K562 (cell line): ENCODE measurements around the gene HIP1R. TPM values are rescaled to one million over a fixed set of nuclear protein-coding genes. Genes with fewer than 3 reads are reported as not detected.
A peak's percentile ranks its signal among the peaks of the same experiment; 100 is the strongest.

Source experiments
- CEBPG ChIP-seq, 3 experiments: fragments of 200-800 bp in 1 of 3; sonication (Bioruptor generic) in 1 of 3; sonication (generic) in 1 of 3; formaldehyde crosslinking in 1 of 3; IDR thresholded peaks in 2 of 3; conservative IDR thresholded peaks in 1 of 3; 2 replicates each; pipeline versions ENCODE4 v1.6.1 to v1.8.0; 2016 to 2022; ENCODE audit warnings: missing compliant biosample characterization in 2 of 3, missing genetic modification characterization in 2 of 3, mild to moderate bottlenecking in 1 of 3, missing genetic modification reagents in 1 of 3
- EGR1 ChIP-seq: fragments of 450-650 bp; conservative IDR thresholded peaks from 2 replicates; pipeline ENCODE4 v1.6.1; 2017; ENCODE audit warnings: mild to moderate bottlenecking
- ELF4 ChIP-seq: fragments of 450-650 bp; formaldehyde crosslinking; IDR thresholded peaks from 2 replicates; pipeline ENCODE4 v1.4.0; 2022; ENCODE audit warnings: missing genetic modification characterization
- EP300 ChIP-seq: IDR thresholded peaks from 2 replicates; pipeline ENCODE4 v1.6.1; 2012; ENCODE audit warnings: low read length, improper control_type of control experiment
- ETV5 ChIP-seq: sonication (generic); formaldehyde crosslinking; IDR thresholded peaks from 2 replicates; pipeline ENCODE4 v1.4.0; 2020; ENCODE audit warnings: low read depth, mild to moderate bottlenecking, missing genetic modification reagents
- EZH2 ChIP-seq: IDR thresholded peaks from 2 replicates; pipeline ENCODE4 v1.6.1; 2012; ENCODE audit warnings: low read depth, mild to moderate bottlenecking, inconsistent platforms, low read length, borderline replicate concordance
- FOXJ3 ChIP-seq: sonication (generic); formaldehyde crosslinking; IDR thresholded peaks from 2 replicates; pipeline ENCODE4 v1.4.0; 2020; ENCODE audit warnings: mild to moderate bottlenecking, missing genetic modification reagents
- GABPB1 ChIP-seq: sonication (generic); formaldehyde crosslinking; IDR thresholded peaks from 2 replicates; pipeline ENCODE4 v1.8.0; 2022; ENCODE audit warnings: mild to moderate bottlenecking, missing genetic modification reagents
- GTF2F1 ChIP-seq: IDR thresholded peaks from 2 replicates; pipeline ENCODE4 v1.6.1; 2011; ENCODE audit warnings: low read depth, low read length, improper control_type of control experiment
- HNRNPLL ChIP-seq: fragments of 200-400 bp; formaldehyde crosslinking; IDR thresholded peaks from 2 replicates; pipeline ENCODE4 v1.6.1; 2017; ENCODE audit warnings: low read length, low read depth, mild to moderate bottlenecking; ENCODE audit not compliant: poor library complexity, severe bottlenecking
- HNRNPUL1 ChIP-seq: fragments of 200-400 bp; formaldehyde crosslinking; IDR thresholded peaks from 2 replicates; pipeline ENCODE4 v1.6.1; 2017; ENCODE audit warnings: low read length
- KDM4B ChIP-seq, 2 experiments: fragments of 450-650 bp in 1 of 2; sonication (generic) in 1 of 2; IDR thresholded peaks; 2 replicates each; pipeline ENCODE4 v1.6.1; 2016 to 2017; ENCODE audit warnings: borderline replicate concordance in 2 of 2, antibody characterized with exemption in 1 of 2, low read depth in 1 of 2, mild to moderate bottlenecking in 1 of 2
- KLF1 ChIP-seq: fragments of 450-650 bp; IDR thresholded peaks from 2 replicates; pipeline ENCODE4 v1.6.1; 2016; ENCODE audit warnings: missing genetic modification characterization, missing compliant biosample characterization
- MYC ChIP-seq, 2 experiments: fragments of 250-450 bp in 1 of 2; sonication (Bioruptor Pico) in 1 of 2; IDR thresholded peaks; 2 replicates each; pipeline versions ENCODE4 v1.5.1 to v1.6.1; 2012 to 2021; ENCODE audit warnings: low read depth in 2 of 2, borderline replicate concordance in 1 of 2, improper control_type of control experiment in 1 of 2, low read length in 1 of 2, mild to moderate bottlenecking in 1 of 2, moderate library complexity in 1 of 2
- NR2C2 ChIP-seq, 2 experiments: fragments of 200-800 bp in 1 of 2; sonication (Bioruptor generic) in 1 of 2; sonication (generic) in 1 of 2; formaldehyde crosslinking in 1 of 2; IDR thresholded peaks; 2 replicates each; pipeline versions ENCODE4 v1.6.1 to v1.8.0; 2016 to 2022; ENCODE audit warnings: mild to moderate bottlenecking in 1 of 2, missing compliant biosample characterization in 1 of 2, missing genetic modification characterization in 1 of 2, missing genetic modification reagents in 1 of 2
- SMARCA5 ChIP-seq: fragments of 450-650 bp; IDR thresholded peaks from 2 replicates; pipeline ENCODE4 v1.6.1; 2016
- SOX6 ChIP-seq: fragments of 450-650 bp; IDR thresholded peaks from 2 replicates; pipeline ENCODE4 v1.6.1; 2014; ENCODE audit warnings: mild to moderate bottlenecking
- TAF1 ChIP-seq: IDR thresholded peaks from 2 replicates; pipeline ENCODE4 v1.6.1; 2011; ENCODE audit warnings: mild to moderate bottlenecking, low read length, moderate library complexity; ENCODE audit not compliant: insufficient read depth, control insufficient read depth, severe bottlenecking; ENCODE audit errors: extremely low read depth
- TCF7L2 ChIP-seq: fragments of 150-350 bp; IDR thresholded peaks from 2 replicates; pipeline ENCODE4 v1.6.1; 2016; ENCODE audit warnings: low read depth, mild to moderate bottlenecking, low read length, moderate library complexity
- ZBTB1 ChIP-seq: sonication (generic); formaldehyde crosslinking; IDR thresholded peaks from 2 replicates; pipeline ENCODE4 v1.8.1; 2023; ENCODE audit warnings: missing genetic modification reagents, low read depth, mild to moderate bottlenecking, borderline replicate concordance
- ZBTB7A ChIP-seq: IDR thresholded peaks from 2 replicates; pipeline ENCODE4 v1.6.1; 2011; ENCODE audit warnings: low read depth, mild to moderate bottlenecking, low read length, moderate library complexity, borderline replicate concordance; ENCODE audit not compliant: control insufficient read depth
- polyA plus RNA-seq, 8 experiments: library from polyadenylated mRNA; depleted of rRNA in 4 of 8; stranded (reverse) in 5 of 8; unstranded in 3 of 8; fragments of >200 nt; fragmentation: Nextera tagmentation in 2 of 8; fragmentation: Illumina TruSeq in 1 of 8; extraction: Ambion mirVana in 2 of 8; extraction: Trizol in 1 of 8; gene quantifications; 2 replicates each; pipeline versions ENCODE4 v1.2.1 to v1.2.3, GENCODE V29; 2011 to 2014; ENCODE audit warnings: inconsistent platforms in 1 of 8, missing spikeins in 1 of 8
- total RNA-seq, 7 experiments: library from RNA; depleted of rRNA in 6 of 7; stranded (reverse); fragments of >200 nt in 6 of 7; fragmentation: Illumina TruSeq in 2 of 7; extraction: Trizol in 2 of 7; gene quantifications; 2 replicates each; pipeline versions ENCODE4 v1.2.1 to v1.2.3, GENCODE V29; 2011 to 2021; ENCODE audit warnings: low replicate concordance in 1 of 7
- TF ChIP-seq, protein P1 (sequence below): fragments of 450-650 bp; IDR thresholded peaks from 2 replicates; pipeline ENCODE4 v1.6.1; 2016
- TF ChIP-seq, protein P2 (sequence below): sonication (generic); formaldehyde crosslinking; IDR thresholded peaks from 2 replicates; pipeline ENCODE4 v1.8.0; 2022; ENCODE audit warnings: mild to moderate bottlenecking, missing genetic modification reagents

The HIP1R gene
- total and polyA plus RNA-seq, 9 of the 15 experiments (the other 6 are each of a cell fraction or from before 2014, with no cell fraction given) = 0.15 to 31.0 (median 14.2) TPM

DNA sequence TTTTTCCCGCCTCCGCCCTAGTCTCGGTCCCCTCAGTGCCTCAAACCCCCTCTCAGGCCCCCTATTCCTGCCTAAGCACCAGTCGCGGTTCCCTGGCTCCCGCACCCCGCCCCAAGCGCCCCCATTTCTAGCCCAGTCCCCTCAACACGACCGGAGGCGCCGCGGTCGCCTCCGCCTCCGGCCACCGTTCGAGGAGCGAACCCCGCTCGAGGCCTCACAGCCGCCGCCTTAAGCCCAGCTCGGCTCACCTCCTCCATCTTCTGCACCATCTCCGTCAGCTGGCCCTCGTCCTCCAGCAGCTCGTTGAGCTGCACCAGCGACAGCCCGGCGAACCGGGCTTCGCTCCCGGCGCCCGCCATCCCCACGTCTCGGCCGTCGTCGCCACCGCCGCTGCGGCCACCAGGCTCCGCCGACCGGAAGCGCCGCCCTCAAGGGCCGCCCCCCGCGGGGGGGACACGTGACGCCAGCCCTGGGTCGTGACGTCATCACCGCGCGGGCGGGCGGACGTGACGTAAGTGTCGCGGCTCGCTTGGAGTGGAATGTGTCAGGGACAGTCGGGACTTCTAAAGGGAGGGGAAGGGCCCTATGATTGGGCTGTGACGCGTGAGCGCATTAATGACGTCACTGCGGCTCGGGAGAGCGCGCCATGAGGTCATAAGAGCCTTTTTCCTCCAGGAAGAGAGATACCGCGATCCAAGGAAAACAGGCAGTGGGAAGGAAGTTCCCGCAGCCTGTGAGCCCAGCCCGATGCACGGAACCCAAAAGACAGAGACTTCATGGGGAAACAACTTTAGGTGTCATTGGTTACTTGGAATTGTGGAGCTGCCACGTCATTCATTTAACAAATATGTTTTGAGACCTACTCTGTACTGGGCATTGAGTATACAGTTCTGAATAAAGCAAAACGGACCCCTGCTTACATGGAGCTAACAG is 60.7 kb downstream of the HIP1R start, which contains the start of gene VPS37B (continued):
- TF ChIP-seq GABPB1 (CRISPR knock-in tag) = peak; percentile 100
- peak; percentile 97 for TF ChIP-seq ETV5
- peak; percentile 65 for TF ChIP-seq ZBTB7A
- TF ChIP-seq HNRNPLL = peak; percentile 46
- no peak for TF ChIP-seq EZH2
- no peak for TF ChIP-seq ELF4 (CRISPR knock-in tag)
- TF ChIP-seq FOXJ3 (CRISPR knock-in tag) = no peak
- peak; percentile 48 for TF ChIP-seq EP300
- peak; percentile 65 for TF ChIP-seq NR2C2 (CRISPR knock-in tag; IDR thresholded peaks at IDR 0.05)
- 0 out of 2 replicates have a peak, but pooled peaks have one; percentile 27 for TF ChIP-seq NR2C2 (tag; IDR thresholded peaks at IDR 0.05)
- TF ChIP-seq, protein P1, sequence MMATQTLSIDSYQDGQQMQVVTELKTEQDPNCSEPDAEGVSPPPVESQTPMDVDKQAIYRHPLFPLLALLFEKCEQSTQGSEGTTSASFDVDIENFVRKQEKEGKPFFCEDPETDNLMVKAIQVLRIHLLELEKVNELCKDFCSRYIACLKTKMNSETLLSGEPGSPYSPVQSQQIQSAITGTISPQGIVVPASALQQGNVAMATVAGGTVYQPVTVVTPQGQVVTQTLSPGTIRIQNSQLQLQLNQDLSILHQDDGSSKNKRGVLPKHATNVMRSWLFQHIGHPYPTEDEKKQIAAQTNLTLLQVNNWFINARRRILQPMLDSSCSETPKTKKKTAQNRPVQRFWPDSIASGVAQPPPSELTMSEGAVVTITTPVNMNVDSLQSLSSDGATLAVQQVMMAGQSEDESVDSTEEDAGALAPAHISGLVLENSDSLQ = peak; percentile 63; the same call in 1 of the 2 replicates
- TF ChIP-seq GTF2F1 = 0 out of 2 replicates have a peak, but pooled peaks have one; percentile 66
- TF ChIP-seq ZBTB1 = no peak
- peak in 1 of 2 experiments; percentile 99; a peak in 2 of 4 replicates for TF ChIP-seq KDM4B (IDR thresholded peaks at IDR 0.05; ENCODE audit: borderline replicate concordance in 2 of 2, low read depth in 1 of 2)
- 0 out of 2 replicates have a peak, but pooled peaks have one; percentile 49 for TF ChIP-seq CEBPG (CRISPR knock-in tag; IDR thresholded peaks at IDR 0.05)
- TF ChIP-seq CEBPG (tag; conservative IDR thresholded peaks at IDR 0.05 in 1 of 2, IDR thresholded peaks at IDR 0.05 in 1 of 2) = peak in 1 of 2 experiments; percentile 69; a peak in 2 of 4 replicates
- TF ChIP-seq EGR1 = peak; percentile 97
- peak; percentile 89 for TF ChIP-seq TAF1
- TF ChIP-seq SOX6 = peak; percentile 62
- peak; percentile 62; the same call in 1 of the 2 replicates for TF ChIP-seq MYC (IDR thresholded peaks at IDR 0.05; ENCODE audit: low read depth, low read length)
- no peak for TF ChIP-seq MYC (CRISPR knock-in tag; IDR thresholded peaks at IDR 0.05; ENCODE audit: borderline replicate concordance, low read depth)
- TF ChIP-seq TCF7L2 = no peak
- no peak; the same call in 1 of the 2 replicates for TF ChIP-seq SMARCA5
- TF ChIP-seq KLF1 (tag) = peak; percentile 79; the same call in 1 of the 2 replicates
- TF ChIP-seq, protein P2, sequence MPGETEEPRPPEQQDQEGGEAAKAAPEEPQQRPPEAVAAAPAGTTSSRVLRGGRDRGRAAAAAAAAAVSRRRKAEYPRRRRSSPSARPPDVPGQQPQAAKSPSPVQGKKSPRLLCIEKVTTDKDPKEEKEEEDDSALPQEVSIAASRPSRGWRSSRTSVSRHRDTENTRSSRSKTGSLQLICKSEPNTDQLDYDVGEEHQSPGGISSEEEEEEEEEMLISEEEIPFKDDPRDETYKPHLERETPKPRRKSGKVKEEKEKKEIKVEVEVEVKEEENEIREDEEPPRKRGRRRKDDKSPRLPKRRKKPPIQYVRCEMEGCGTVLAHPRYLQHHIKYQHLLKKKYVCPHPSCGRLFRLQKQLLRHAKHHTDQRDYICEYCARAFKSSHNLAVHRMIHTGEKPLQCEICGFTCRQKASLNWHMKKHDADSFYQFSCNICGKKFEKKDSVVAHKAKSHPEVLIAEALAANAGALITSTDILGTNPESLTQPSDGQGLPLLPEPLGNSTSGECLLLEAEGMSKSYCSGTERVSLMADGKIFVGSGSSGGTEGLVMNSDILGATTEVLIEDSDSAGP = peak; percentile 49; the same call in 1 of the 2 replicates
- TF ChIP-seq HNRNPUL1 = no peak
